VCaP (cell line): Measurements from ENCODE around the gene IRF6.

Source experiments
- H3K27ac ChIP-seq: fragments of 450-650 bp; 2 replicates; pipeline ENCODE4 v1.5.1; 2017
- TF ChIP-seq, protein P1 (sequence below): fragments of 450-650 bp; conservative IDR thresholded peaks from 2 replicates; pipeline ENCODE4 v1.5.1; 2017; ENCODE audit warnings: mild to moderate bottlenecking, moderate library complexity

IRF6 gene

DNA sequence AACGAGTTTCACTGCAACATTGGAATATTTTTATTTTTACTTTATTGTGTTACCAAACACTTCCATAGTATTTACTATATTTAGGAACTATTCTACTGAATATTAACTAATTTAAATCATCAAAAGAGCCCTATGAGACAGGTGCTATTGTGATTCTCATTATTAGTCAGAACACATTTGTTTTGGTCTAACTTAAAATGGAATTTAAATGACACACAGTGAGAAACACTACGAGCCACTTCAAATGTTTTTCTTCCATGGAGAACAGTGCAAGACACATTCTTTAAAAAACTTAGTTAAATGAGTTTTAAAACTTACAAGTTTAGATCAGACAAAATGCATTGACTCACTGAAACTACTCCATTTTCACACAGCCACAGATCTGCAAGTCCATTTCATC is 56.7 kb downstream of the IRF6 start:
- H3K27ac ChIP-seq, result no peak overlapping the region
- TF ChIP-seq, protein P1, sequence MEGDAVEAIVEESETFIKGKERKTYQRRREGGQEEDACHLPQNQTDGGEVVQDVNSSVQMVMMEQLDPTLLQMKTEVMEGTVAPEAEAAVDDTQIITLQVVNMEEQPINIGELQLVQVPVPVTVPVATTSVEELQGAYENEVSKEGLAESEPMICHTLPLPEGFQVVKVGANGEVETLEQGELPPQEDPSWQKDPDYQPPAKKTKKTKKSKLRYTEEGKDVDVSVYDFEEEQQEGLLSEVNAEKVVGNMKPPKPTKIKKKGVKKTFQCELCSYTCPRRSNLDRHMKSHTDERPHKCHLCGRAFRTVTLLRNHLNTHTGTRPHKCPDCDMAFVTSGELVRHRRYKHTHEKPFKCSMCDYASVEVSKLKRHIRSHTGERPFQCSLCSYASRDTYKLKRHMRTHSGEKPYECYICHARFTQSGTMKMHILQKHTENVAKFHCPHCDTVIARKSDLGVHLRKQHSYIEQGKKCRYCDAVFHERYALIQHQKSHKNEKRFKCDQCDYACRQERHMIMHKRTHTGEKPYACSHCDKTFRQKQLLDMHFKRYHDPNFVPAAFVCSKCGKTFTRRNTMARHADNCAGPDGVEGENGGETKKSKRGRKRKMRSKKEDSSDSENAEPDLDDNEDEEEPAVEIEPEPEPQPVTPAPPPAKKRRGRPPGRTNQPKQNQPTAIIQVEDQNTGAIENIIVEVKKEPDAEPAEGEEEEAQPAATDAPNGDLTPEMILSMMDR, result no peak

DNA sequence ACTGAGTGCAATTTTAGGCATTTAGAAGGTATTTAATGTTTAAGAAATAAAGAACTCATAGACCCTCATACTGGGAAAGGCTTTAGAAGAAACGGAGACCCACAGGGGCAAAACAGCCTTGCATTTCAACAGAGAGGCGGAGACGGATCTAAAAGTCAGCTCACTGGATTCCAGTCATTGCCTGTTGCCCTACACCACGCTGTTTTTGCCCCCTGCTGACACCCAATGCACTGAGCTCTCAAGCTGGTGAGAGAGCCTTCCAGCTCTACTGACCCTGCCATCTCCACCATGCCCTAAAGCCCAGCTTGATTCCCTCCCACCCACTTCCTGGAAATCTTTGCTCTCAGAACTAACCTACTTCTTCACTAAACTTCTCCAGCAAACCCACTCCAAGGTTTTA is 57.3 kb downstream of the IRF6 start:
- peak overlapping the region; percentile 79 for H3K27ac ChIP-seq
- TF ChIP-seq, protein P1, result no peak

DNA sequence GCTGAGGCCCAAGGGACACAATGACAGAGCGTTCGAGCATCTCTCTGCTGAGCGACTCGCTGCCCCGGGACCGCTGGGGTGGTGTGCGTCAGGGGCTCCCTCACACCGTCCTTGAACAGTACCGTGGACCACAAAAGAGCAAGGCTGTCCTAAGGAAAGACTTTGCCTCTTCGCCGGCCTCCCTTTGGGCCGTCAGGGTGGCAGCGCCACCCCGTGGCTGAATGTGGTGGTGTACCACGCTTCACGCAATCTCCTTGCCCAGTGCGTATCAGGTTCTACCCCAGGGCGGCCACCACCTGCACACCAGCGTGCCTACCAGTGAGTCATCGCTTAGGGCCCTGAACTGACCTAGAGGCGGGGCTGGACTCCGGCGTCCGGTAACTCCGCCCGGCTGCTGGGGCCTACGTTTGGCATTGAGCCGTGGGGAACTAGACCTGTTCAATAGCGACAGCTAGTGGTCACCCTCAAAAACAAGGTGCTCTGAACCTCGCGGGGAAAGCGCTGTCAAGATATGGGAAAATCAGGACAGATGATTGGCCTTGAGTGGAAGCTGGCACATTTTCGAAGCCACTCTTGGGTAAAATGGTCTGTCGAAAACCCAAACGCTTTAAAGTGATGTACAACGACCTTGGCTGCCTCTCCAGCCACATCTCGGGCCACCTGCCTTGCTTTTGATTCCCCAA is 58.2 kb downstream of the IRF6 start:
- TF ChIP-seq, protein P1, result 0 out of 2 replicates have a peak, but pooled peaks have one; percentile 11
- H3K27ac ChIP-seq, result peak overlapping the region; percentile 79

DNA sequence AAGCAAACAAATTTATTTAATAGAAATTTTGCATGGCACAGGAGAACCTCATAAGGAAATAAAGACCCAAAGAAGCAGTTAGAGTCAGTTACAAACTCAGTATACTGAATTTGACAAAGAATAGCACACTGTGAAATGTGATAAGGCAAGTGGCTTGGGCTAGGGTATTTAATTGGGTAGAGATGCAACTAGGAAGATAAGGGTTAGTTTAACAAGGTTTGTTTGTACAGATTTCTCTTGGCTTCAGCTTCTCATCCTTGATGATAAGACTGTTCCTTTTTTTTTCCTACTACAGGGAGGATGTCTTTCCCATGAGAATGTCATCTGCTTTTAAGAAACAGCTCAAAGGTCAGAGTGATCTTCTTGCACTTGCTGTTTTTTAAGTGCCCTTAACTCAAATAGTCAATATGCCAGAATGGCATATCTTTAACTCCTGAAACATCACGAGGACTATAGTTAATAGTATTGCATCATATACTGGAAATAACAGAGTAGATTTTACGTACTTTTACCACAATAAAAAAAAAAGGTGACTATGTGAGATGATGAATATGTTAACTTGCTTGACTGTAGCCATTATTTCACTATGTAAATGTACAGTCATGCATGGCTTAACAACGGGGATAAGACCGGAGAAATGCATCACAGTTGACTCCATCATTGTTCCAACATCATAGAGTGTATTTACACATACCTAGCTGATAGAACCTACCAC is 59.3 kb downstream of the IRF6 start:
- TF ChIP-seq, protein P1, result no peak
- H3K27ac ChIP-seq, result peak overlapping the region; percentile 79

DNA sequence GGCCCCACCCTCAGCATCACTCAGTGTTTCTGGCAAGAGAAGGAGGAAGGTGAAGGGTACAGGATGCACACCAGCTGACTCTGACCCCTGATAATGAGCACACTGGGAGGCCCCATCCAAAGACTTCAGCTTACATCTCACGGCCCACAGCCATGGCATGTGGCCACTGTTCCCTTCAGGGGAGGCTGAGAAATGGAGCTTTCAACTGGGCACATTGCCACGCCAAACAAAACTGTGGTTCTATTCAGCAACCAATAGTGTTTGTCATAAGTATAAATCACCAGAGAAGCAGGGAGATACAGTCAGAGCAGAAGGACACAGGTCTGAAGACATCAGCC is 62.8 kb downstream of the IRF6 start:
- TF ChIP-seq, protein P1, result no peak
- peak overlapping the region; percentile 79 for H3K27ac ChIP-seq

DNA sequence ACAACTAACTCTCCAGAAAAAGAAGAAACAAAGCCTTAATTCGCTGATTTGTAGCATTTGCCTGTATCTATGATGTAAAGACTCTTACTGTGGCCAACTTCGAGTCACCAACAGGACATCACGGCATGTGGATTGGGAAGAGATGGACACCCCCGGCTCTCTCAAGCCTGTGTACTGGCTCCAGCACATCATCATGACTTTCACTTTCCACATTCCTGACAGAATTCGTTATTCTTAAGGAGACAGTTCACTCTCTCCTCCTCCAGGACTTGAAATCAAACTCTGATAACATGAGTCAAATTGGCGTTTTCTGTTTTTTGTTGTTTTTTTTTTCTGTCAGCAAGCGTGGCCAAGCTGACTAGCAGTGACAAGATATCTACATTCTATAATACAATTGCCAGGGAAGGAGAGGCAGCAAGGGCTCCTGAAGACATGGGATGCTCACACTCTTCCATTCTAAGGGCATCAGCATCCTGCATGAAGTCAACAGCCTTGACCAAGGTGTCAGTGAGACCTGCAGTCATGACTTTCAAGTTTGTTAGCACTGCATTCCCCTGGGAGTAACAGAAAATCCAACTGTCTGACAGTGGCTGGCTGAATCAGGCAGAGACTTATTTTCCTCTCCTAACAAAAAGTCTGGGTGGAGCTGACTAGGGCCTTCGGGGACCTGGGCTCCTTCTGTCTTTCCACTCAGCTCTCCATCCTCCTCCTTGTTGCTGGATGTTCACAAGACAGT is 63.4 kb downstream of the IRF6 start:
- TF ChIP-seq, protein P1, result no peak
- peak overlapping the region; percentile 79 for H3K27ac ChIP-seq

DNA sequence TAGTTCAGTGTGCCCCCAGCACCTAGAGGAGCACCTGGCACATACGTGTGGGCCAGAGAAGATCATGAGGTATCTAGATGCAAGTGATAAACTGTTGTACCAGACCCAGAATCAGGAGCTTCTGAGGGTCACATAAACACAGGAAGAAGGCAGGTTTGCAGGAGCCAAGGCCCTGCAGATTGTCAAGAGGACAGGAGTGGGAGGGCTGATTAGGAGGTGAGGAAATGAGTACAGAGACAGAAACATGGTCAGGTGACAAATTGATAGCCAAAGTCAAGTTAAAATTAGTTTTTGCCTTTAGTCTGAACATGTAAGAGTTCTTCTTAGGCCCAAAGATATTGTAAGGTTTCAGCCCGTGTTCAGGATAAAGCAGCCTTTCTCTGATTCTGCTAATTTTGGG is 64.1 kb downstream of the IRF6 start:
- H3K27ac ChIP-seq, result no peak overlapping the region
- TF ChIP-seq, protein P1, result no peak
